SK-N-SH (cell line): ENCODE results near the gene IL17RE. TPM values are rescaled to one million over a fixed set of nuclear protein-coding genes. Genes with fewer than 3 reads are reported as not detected.

Experiments
- CTCF ChIA-PET: fragments of 300-600, 350-600 bp; formaldehyde crosslinking; extraction: SDS; loops from one replicate; lab custom pipeline; 2021; lab: Yijun Ruan, JAX
- POLR2A ChIA-PET: fragments of 350-600 bp; sonication (Branson Sonifier 250); formaldehyde crosslinking; extraction: SDS; loops from one replicate; lab custom pipeline; 2020; ENCODE audit warnings: antibody characterized with exemption, inconsistent platforms; lab: Yijun Ruan, JAX
- DNase-seq: peaks from one replicate; pipeline ENCODE4 v3.0.0; 2012
- H2AFZ ChIP-seq: fragments of 200-600 bp; sonication (generic); 2 replicates; pipeline ENCODE4 v1.8.1; 2016; ENCODE audit warnings: antibody characterized with exemption, mild to moderate bottlenecking, low read depth
- H3F3A ChIP-seq: fragments of 200-600 bp; sonication (generic); replicated peaks from 2 replicates; pipeline ENCODE3; 2016; ENCODE audit warnings: antibody characterized with exemption, mild to moderate bottlenecking; ENCODE audit not compliant: insufficient read depth
- H3K27ac ChIP-seq, 2 experiments: fragments of 200-500 bp in 1 of 2; fragments of 200-600 bp in 1 of 2; sonication (Bioruptor generic) in 1 of 2; sonication (generic), shearing (Covaris generic) in 1 of 2; 2 replicates each; pipeline versions ENCODE4 v1.5.1 to v1.6.1; 2014 to 2016; ENCODE audit warnings: low read depth in 2 of 2, inconsistent platforms in 1 of 2, low read length in 1 of 2, mild to moderate bottlenecking in 1 of 2, mixed read lengths in 1 of 2
- H3K27me3 ChIP-seq: fragments of 200-600 bp; sonication (generic), shearing (Covaris generic); 2 replicates; pipeline ENCODE4 v1.6.1; 2016; ENCODE audit warnings: mixed run types; ENCODE audit not compliant: insufficient read depth
- H3K36me3 ChIP-seq, 2 experiments: fragments of 200-500 bp in 1 of 2; fragments of 200-600 bp in 1 of 2; sonication (Bioruptor generic) in 1 of 2; sonication (generic) in 1 of 2; replicated peaks in 1 of 2; 2 replicates each; pipeline versions ENCODE3 to v1.5.1; 2014 to 2016; ENCODE audit warnings: low read length in 1 of 2, mild to moderate bottlenecking in 1 of 2; ENCODE audit not compliant: insufficient read depth in 2 of 2, control insufficient read depth in 1 of 2
- H3K4me1 ChIP-seq, 2 experiments: fragments of 200-500 bp in 1 of 2; fragments of 200-600 bp in 1 of 2; sonication (Bioruptor generic) in 1 of 2; sonication (generic), shearing (Covaris generic) in 1 of 2; 2 replicates each; pipeline versions ENCODE4 v1.5.1 to v1.6.1; 2014 to 2016; ENCODE audit warnings: low read depth in 1 of 2, low read length in 1 of 2, mixed run types in 1 of 2; ENCODE audit not compliant: insufficient read depth in 2 of 2, control insufficient read depth in 1 of 2
- H3K4me2 ChIP-seq: fragments of 200-600 bp; sonication (generic), shearing (Covaris generic); 2 replicates; pipeline ENCODE4 v1.6.1; 2017; ENCODE audit warnings: mixed run types
- H3K4me3 ChIP-seq, 2 experiments: fragments of 200-500 bp in 1 of 2; fragments of 200-600 bp in 1 of 2; sonication (Bioruptor generic) in 1 of 2; sonication (generic), shearing (Covaris generic) in 1 of 2; 2 replicates each; pipeline versions ENCODE4 v1.5.1 to v1.8.1; 2014 to 2016; ENCODE audit warnings: low read depth in 2 of 2, inconsistent platforms in 1 of 2, low read length in 1 of 2, mild to moderate bottlenecking in 1 of 2, mixed read lengths in 1 of 2, moderate library complexity in 1 of 2
- H3K79me2 ChIP-seq: fragments of 200-600 bp; sonication (generic); 2 replicates; pipeline ENCODE4 v1.8.1; 2017; ENCODE audit warnings: mild to moderate bottlenecking; ENCODE audit not compliant: insufficient read depth
- H3K9ac ChIP-seq: fragments of 200-600 bp; sonication (generic); 2 replicates; pipeline ENCODE4 v1.6.1; 2017; ENCODE audit warnings: mixed run types
- H3K9me2 ChIP-seq: fragments of 200-600 bp; sonication (generic); 2 replicates; pipeline ENCODE4 v1.6.1; 2017; ENCODE audit warnings: mixed run types
- H3K9me3 ChIP-seq: fragments of 200-600 bp; sonication (generic); 2 replicates; pipeline ENCODE4 v1.6.1; 2017; ENCODE audit warnings: mixed run types, mild to moderate bottlenecking, moderate library complexity
- H4K20me1 ChIP-seq: fragments of 200-600 bp; sonication (generic); 2 replicates; pipeline ENCODE4 v1.6.1; 2017; ENCODE audit warnings: mild to moderate bottlenecking, mixed run types; ENCODE audit not compliant: insufficient read depth
- ELF1 ChIP-seq: IDR thresholded peaks from 2 replicates; pipeline ENCODE4 v1.4.0; 2012
- FOSL2 ChIP-seq: IDR thresholded peaks from 2 replicates; pipeline ENCODE4 v1.4.0; 2012; ENCODE audit warnings: low read depth, mild to moderate bottlenecking, moderate library complexity, borderline replicate concordance
- FOXJ3 ChIP-seq: sonication (generic); formaldehyde crosslinking; IDR thresholded peaks from 2 replicates; pipeline ENCODE4 v1.5.1; 2020; ENCODE audit warnings: mild to moderate bottlenecking, missing genetic modification reagents
- FOXM1 ChIP-seq: IDR thresholded peaks from 2 replicates; pipeline ENCODE4 v1.4.0; 2012; ENCODE audit warnings: low read depth, mild to moderate bottlenecking
- GABPA ChIP-seq: IDR thresholded peaks from 2 replicates; pipeline ENCODE4 v1.4.0; 2012; ENCODE audit warnings: low read depth, mild to moderate bottlenecking
- GATA2 ChIP-seq: sonication (generic); formaldehyde crosslinking; IDR thresholded peaks from 2 replicates; pipeline ENCODE4 v1.5.0; 2020; ENCODE audit warnings: mild to moderate bottlenecking, missing genetic modification reagents
- JUND ChIP-seq: IDR thresholded peaks from 2 replicates; pipeline ENCODE4 v1.4.0; 2012
- NFIC ChIP-seq: IDR thresholded peaks from 2 replicates; pipeline ENCODE4 v1.4.0; 2012; ENCODE audit warnings: borderline replicate concordance
- NRF1 ChIP-seq: IDR thresholded peaks from 2 replicates; pipeline ENCODE4 v1.6.1; 2012; ENCODE audit warnings: low read depth, mild to moderate bottlenecking, low read length
- RFX5 ChIP-seq: IDR thresholded peaks from 2 replicates; pipeline ENCODE4 v1.6.1; 2012; ENCODE audit warnings: mild to moderate bottlenecking, improper control_type of control experiment, low read length
- RXRA ChIP-seq: IDR thresholded peaks from 2 replicates; pipeline ENCODE4 v1.4.0; 2012; ENCODE audit warnings: low read depth, mild to moderate bottlenecking, borderline replicate concordance
- SIN3A ChIP-seq: IDR thresholded peaks from 2 replicates; pipeline ENCODE4 v1.6.1; 2012; ENCODE audit warnings: low read depth, mild to moderate bottlenecking, low read length, moderate library complexity, borderline replicate concordance
- SMC3 ChIP-seq: IDR thresholded peaks from 2 replicates; pipeline ENCODE4 v1.6.1; 2012; ENCODE audit warnings: low read depth, low read length, improper control_type of control experiment
- TAF1 ChIP-seq: IDR thresholded peaks from 2 replicates; pipeline ENCODE4 v1.6.1; 2012; ENCODE audit warnings: low read depth, mild to moderate bottlenecking, low read length, moderate library complexity, borderline replicate concordance
- YY1 ChIP-seq: IDR thresholded peaks from 2 replicates; pipeline ENCODE4 v1.4.0; 2012; ENCODE audit warnings: low read depth, mild to moderate bottlenecking
- WGBS: methylation state at CpG from one replicate; pipeline ENCODE4 v1.1.6; 2017; ENCODE audit warnings: low lambda C conversion rate; 5-methylcytosine and 5-hydroxymethylcytosine counted together
- polyA plus RNA-seq, 3 experiments: library from polyadenylated mRNA; depleted of rRNA; stranded (reverse); fragments of >200 nt; gene quantifications; 2 replicates each; pipeline ENCODE4 v1.2.3, GENCODE V29; 2012
- TF ChIP-seq, protein P1 (sequence below): IDR thresholded peaks from 2 replicates; pipeline ENCODE4 v1.4.0; 2012; ENCODE audit warnings: low read depth, borderline replicate concordance
- TF ChIP-seq, protein P2 (sequence below): fragments of 150-350 bp; IDR thresholded peaks from 2 replicates; pipeline ENCODE4 v1.6.1; 2017; ENCODE audit warnings: antibody characterized with exemption, low read length, low read depth, borderline replicate concordance
- TF ChIP-seq, protein P3 (sequence below): IDR thresholded peaks from 2 replicates; pipeline ENCODE4 v1.4.0; 2012; ENCODE audit warnings: low read depth, borderline replicate concordance
- TF ChIP-seq, protein P4 (sequence below): fragments of 150-350 bp; IDR thresholded peaks from 2 replicates; pipeline ENCODE4 v1.6.1; 2016; ENCODE audit warnings: mild to moderate bottlenecking, low read depth, low read length
- TF ChIP-seq, protein P5 (sequence below): fragments of 200-600 bp; sonication (generic); IDR thresholded peaks from 2 replicates; pipeline ENCODE4 v1.6.1; 2017; ENCODE audit warnings: antibody characterized with exemption, mild to moderate bottlenecking, moderate library complexity

Gene IL17RE
- polyA plus RNA-seq, 1 of the 3 experiments (the other 2 are of a cell fraction), result 0.95 TPM

DNA sequence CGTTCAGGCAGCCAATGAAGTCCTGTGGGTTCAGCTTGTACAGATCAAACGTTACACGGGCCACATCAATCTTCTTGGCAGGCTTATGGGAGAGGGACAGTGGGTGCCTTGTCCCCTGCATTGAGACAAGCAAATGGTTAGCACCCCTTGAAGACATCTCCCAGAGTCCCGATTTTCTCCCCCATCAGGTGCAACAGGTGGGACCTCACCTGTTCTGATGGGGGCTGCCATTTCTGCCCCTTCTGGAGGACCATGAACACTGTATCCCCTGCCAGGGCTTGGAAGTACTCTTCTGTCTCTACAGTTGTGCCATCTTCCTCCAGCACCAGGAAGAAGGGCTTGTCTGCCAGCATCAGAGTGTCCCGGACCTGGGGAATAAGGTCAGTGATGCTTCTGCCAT, 32.7 kb upstream of the IL17RE start:
- no peaks in the 10 kb centered on the region for H3K9me3 ChIP-seq
- TF ChIP-seq JUND, result no peak
- TF ChIP-seq, protein P1, sequence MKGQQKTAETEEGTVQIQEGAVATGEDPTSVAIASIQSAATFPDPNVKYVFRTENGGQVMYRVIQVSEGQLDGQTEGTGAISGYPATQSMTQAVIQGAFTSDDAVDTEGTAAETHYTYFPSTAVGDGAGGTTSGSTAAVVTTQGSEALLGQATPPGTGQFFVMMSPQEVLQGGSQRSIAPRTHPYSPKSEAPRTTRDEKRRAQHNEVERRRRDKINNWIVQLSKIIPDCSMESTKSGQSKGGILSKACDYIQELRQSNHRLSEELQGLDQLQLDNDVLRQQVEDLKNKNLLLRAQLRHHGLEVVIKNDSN, result no peak
- H3K4me3 ChIP-seq, result no peak overlapping the region
- POLR2A ChIA-PET, result no interaction called here
- peaks cover 11% of the 10 kb centered on the region for H3F3A ChIP-seq
- 96% methylated on average over 4 of the region's 5 CpGs for WGBS
- DNase-seq, result no peak
- no peaks in the 10 kb centered on the region for H3K27me3 ChIP-seq
- no peak overlapping the region for H3K27ac ChIP-seq
- peaks cover 0 to 8% of the 10 kb centered on the region in 2 experiments; a peak in 2 of 4 replicates for H3K4me1 ChIP-seq
- no peaks in the 10 kb centered on the region for H3K36me3 ChIP-seq
- CTCF ChIA-PET, result no interaction called here
- no peak overlapping the region for H3K4me2 ChIP-seq
- H3K9me2 ChIP-seq, result no peaks in the 10 kb centered on the region
- H4K20me1 ChIP-seq, result no peaks in the 10 kb centered on the region
- no peak overlapping the region for H3K9ac ChIP-seq
- no peaks in the 10 kb centered on the region for H3K79me2 ChIP-seq
- no peak overlapping the region for H2AFZ ChIP-seq

DNA sequence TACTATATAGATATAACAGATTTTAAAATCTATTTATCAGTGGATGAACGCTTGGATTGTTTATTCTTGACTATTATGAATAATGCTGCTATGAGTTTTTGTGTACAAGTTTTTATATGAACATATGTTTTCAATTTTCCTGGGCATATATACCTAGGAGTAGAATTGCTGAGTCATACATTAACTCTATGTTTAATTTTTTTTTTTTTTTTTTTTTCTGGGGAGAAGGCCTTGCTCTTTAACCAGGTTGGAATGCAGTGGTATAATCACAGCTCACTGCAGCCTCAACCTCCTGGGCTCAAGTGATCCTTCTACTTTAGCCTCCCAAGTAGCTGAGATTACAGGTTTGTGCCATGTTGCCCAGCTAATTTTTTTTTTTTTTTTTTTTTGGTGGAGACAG, 31.7 kb upstream of the IL17RE start:
- ChIA-PET CTCF (no interaction called here), POLR2A (no interaction called here)
- H3K4me3 ChIP-seq, result no peak overlapping the region
- H3K27me3 ChIP-seq, result no peaks in the 10 kb centered on the region
- peak overlapping the region in 1 of 2 experiments; percentile 62; a peak in 2 of 4 replicates for H3K27ac ChIP-seq
- H3K4me1 ChIP-seq, result peaks cover 2 to 8% of the 10 kb centered on the region in 2 experiments; a peak in 3 of 4 replicates
- H3K9me3 ChIP-seq, result no peaks in the 10 kb centered on the region
- 2% methylated on average over 1 of the region's 1 CpG for WGBS
- H3F3A ChIP-seq, result peaks cover 17% of the 10 kb centered on the region
- no peak overlapping the region for H2AFZ ChIP-seq
- no peak for DNase-seq
- no peak overlapping the region for H3K9ac ChIP-seq
- H3K4me2 ChIP-seq, result 0 out of 2 replicates have a peak overlapping the region, but pooled peaks have one; percentile 11
- H3K9me2 ChIP-seq, result no peaks in the 10 kb centered on the region
- H4K20me1 ChIP-seq, result no peaks in the 10 kb centered on the region
- H3K36me3 ChIP-seq, result no peaks in the 10 kb centered on the region
- H3K79me2 ChIP-seq, result no peaks in the 10 kb centered on the region
- peak; percentile 60 for TF ChIP-seq JUND
- no peak for TF ChIP-seq ELF1
- TF ChIP-seq RFX5, result no peak
- TF ChIP-seq, protein P2, sequence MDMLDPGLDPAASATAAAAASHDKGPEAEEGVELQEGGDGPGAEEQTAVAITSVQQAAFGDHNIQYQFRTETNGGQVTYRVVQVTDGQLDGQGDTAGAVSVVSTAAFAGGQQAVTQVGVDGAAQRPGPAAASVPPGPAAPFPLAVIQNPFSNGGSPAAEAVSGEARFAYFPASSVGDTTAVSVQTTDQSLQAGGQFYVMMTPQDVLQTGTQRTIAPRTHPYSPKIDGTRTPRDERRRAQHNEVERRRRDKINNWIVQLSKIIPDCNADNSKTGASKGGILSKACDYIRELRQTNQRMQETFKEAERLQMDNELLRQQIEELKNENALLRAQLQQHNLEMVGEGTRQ, result no peak
- TF ChIP-seq, protein P3, sequence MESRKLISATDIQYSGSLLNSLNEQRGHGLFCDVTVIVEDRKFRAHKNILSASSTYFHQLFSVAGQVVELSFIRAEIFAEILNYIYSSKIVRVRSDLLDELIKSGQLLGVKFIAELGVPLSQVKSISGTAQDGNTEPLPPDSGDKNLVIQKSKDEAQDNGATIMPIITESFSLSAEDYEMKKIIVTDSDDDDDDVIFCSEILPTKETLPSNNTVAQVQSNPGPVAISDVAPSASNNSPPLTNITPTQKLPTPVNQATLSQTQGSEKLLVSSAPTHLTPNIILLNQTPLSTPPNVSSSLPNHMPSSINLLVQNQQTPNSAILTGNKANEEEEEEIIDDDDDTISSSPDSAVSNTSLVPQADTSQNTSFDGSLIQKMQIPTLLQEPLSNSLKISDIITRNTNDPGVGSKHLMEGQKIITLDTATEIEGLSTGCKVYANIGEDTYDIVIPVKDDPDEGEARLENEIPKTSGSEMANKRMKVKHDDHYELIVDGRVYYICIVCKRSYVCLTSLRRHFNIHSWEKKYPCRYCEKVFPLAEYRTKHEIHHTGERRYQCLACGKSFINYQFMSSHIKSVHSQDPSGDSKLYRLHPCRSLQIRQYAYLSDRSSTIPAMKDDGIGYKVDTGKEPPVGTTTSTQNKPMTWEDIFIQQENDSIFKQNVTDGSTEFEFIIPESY, result no peak
- no peak for TF ChIP-seq NFIC
- TF ChIP-seq FOXJ3 (CRISPR knock-in tag), result no peak
- TF ChIP-seq FOXM1, result no peak
- TF ChIP-seq RXRA, result no peak
- no peak for TF ChIP-seq SIN3A
- no peak for TF ChIP-seq SMC3
- TF ChIP-seq GATA2 (CRISPR knock-in tag), result no peak
- no peak for TF ChIP-seq GABPA
- TF ChIP-seq, protein P1, result no peak
- peak; percentile 65 for TF ChIP-seq FOSL2
- TF ChIP-seq, protein P4, sequence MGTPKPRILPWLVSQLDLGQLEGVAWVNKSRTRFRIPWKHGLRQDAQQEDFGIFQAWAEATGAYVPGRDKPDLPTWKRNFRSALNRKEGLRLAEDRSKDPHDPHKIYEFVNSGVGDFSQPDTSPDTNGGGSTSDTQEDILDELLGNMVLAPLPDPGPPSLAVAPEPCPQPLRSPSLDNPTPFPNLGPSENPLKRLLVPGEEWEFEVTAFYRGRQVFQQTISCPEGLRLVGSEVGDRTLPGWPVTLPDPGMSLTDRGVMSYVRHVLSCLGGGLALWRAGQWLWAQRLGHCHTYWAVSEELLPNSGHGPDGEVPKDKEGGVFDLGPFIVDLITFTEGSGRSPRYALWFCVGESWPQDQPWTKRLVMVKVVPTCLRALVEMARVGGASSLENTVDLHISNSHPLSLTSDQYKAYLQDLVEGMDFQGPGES, result no peak
- no peak for TF ChIP-seq TAF1
- TF ChIP-seq, protein P5, sequence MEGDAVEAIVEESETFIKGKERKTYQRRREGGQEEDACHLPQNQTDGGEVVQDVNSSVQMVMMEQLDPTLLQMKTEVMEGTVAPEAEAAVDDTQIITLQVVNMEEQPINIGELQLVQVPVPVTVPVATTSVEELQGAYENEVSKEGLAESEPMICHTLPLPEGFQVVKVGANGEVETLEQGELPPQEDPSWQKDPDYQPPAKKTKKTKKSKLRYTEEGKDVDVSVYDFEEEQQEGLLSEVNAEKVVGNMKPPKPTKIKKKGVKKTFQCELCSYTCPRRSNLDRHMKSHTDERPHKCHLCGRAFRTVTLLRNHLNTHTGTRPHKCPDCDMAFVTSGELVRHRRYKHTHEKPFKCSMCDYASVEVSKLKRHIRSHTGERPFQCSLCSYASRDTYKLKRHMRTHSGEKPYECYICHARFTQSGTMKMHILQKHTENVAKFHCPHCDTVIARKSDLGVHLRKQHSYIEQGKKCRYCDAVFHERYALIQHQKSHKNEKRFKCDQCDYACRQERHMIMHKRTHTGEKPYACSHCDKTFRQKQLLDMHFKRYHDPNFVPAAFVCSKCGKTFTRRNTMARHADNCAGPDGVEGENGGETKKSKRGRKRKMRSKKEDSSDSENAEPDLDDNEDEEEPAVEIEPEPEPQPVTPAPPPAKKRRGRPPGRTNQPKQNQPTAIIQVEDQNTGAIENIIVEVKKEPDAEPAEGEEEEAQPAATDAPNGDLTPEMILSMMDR, result no peak
- no peak for TF ChIP-seq YY1
- no peak for TF ChIP-seq NRF1
